Liver (tissue), 9 donors: ENCODE results near the gene CMTM5. TPM values are rescaled to one million over a fixed set of nuclear protein-coding genes. Genes with fewer than 3 reads are reported as not detected.

Source experiments
- DNase-seq: peaks from one replicate; pipeline ENCODE4 v3.0.0-alpha.2; 2017; ENCODE audit warnings: low spot score
- H3K27ac ChIP-seq, 2 donors: one replicate each; pipeline ENCODE4 v1.7.0; 2013; ENCODE audit warnings: inconsistent platforms in 2 of 2, low read length in 2 of 2, control low read depth in 1 of 2, low read depth in 1 of 2, mild to moderate bottlenecking in 1 of 2
- H3K27me3 ChIP-seq, 4 donors: one replicate each; pipeline versions ENCODE4 v1.6.1 to v1.7.0; 2013; ENCODE audit warnings: low read length in 3 of 4, inconsistent platforms in 1 of 4, mild to moderate bottlenecking in 1 of 4, moderate library complexity in 1 of 4; ENCODE audit not compliant: control insufficient read depth in 4 of 4, insufficient read depth in 4 of 4
- H3K36me3 ChIP-seq, 4 donors: one replicate each; pipeline versions ENCODE4 v1.6.1 to v1.7.0; 2013; ENCODE audit warnings: low read length in 3 of 4, mild to moderate bottlenecking in 3 of 4, low read depth in 1 of 4, moderate library complexity in 1 of 4; ENCODE audit not compliant: control insufficient read depth in 4 of 4, insufficient read depth in 3 of 4
- H3K4me1 ChIP-seq, 4 donors: one replicate each; pipeline versions ENCODE4 v1.6.1 to v1.7.0; 2013; ENCODE audit warnings: low read length in 3 of 4, mild to moderate bottlenecking in 3 of 4, moderate library complexity in 1 of 4; ENCODE audit not compliant: control insufficient read depth in 4 of 4, insufficient read depth in 4 of 4
- H3K4me3 ChIP-seq, 3 donors: one replicate each; pipeline versions ENCODE4 v1.6.1 to v1.7.0; 2013; ENCODE audit warnings: low read length in 3 of 3, control low read depth in 1 of 3, low read depth in 1 of 3, mild to moderate bottlenecking in 1 of 3
- H3K9ac ChIP-seq, 2 donors: one replicate each; pipeline ENCODE4 v1.7.0; 2013; ENCODE audit warnings: low read length in 2 of 2, mild to moderate bottlenecking in 2 of 2, moderate library complexity in 2 of 2, control low read depth in 1 of 2, low read depth in 1 of 2
- H3K9me3 ChIP-seq, 4 donors: one replicate each; pipeline versions ENCODE4 v1.6.1 to v1.7.0; 2013; ENCODE audit warnings: low read length in 3 of 4; ENCODE audit not compliant: control insufficient read depth in 4 of 4
- EGR1 ChIP-seq, 2 donors: IDR thresholded peaks; 2 replicates each; pipeline ENCODE4 v1.6.1; 2016 to 2018; ENCODE audit warnings: antibody characterized with exemption in 2 of 2, low read depth in 2 of 2
- FOXA1 ChIP-seq: IDR thresholded peaks from 2 replicates; pipeline ENCODE4 v1.6.1; 2016; ENCODE audit warnings: antibody characterized with exemption
- FOXA2 ChIP-seq: IDR thresholded peaks from 2 replicates; pipeline ENCODE4 v1.6.1; 2016; ENCODE audit warnings: antibody characterized with exemption
- GABPA ChIP-seq, 2 donors: IDR thresholded peaks in 1 of 2; conservative IDR thresholded peaks in 1 of 2; 2 replicates each; pipeline ENCODE4 v1.6.1; 2016; ENCODE audit warnings: antibody characterized with exemption in 2 of 2, mild to moderate bottlenecking in 1 of 2, moderate library complexity in 1 of 2
- HNF4A ChIP-seq, 2 donors: conservative IDR thresholded peaks; 2 replicates each; pipeline ENCODE4 v1.6.1; 2016; ENCODE audit warnings: antibody characterized with exemption in 2 of 2, mild to moderate bottlenecking in 2 of 2
- HNF4G ChIP-seq: IDR thresholded peaks from 2 replicates; pipeline ENCODE4 v1.6.1; 2016; ENCODE audit warnings: antibody characterized with exemption
- JUND ChIP-seq, 2 donors: IDR thresholded peaks; 2 replicates each; pipeline ENCODE4 v1.6.1; 2016; ENCODE audit warnings: antibody characterized with exemption in 2 of 2
- NR2F2 ChIP-seq: IDR thresholded peaks from 2 replicates; pipeline ENCODE4 v1.6.1; 2016; ENCODE audit warnings: antibody characterized with exemption
- RAD21 ChIP-seq, 2 donors: IDR thresholded peaks; 2 replicates each; pipeline ENCODE4 v1.6.1; 2016; ENCODE audit warnings: antibody characterized with exemption in 2 of 2, mild to moderate bottlenecking in 2 of 2
- RXRA ChIP-seq, 2 donors: IDR thresholded peaks; 2 replicates each; pipeline ENCODE4 v1.6.1; 2017 to 2018; ENCODE audit warnings: antibody characterized with exemption in 2 of 2, mild to moderate bottlenecking in 1 of 2
- TAF1 ChIP-seq: conservative IDR thresholded peaks from 2 replicates; pipeline ENCODE4 v1.6.1; 2016; ENCODE audit warnings: antibody characterized with exemption, mild to moderate bottlenecking
- YY1 ChIP-seq: IDR thresholded peaks from 2 replicates; pipeline ENCODE4 v1.6.1; 2016; ENCODE audit warnings: antibody characterized with exemption, mild to moderate bottlenecking
- WGBS: extraction: QIAGEN DNeasy Blood & Tissue Kit; methylation state at CpG from one replicate; pipeline ENCODE4 v1.1.7; 2013; 5-methylcytosine and 5-hydroxymethylcytosine counted together
- polyA plus RNA-seq, 2 donors: library from polyadenylated mRNA; stranded (reverse) in 1 of 2; unstranded in 1 of 2; fragments of 200-250 nt in 1 of 2; fragments of >200 nt in 1 of 2; fragmentation: Nextera tagmentation in 1 of 2; extraction: Ambion mirVana in 1 of 2; gene quantifications; one replicate each; pipeline versions ENCODE4 v1.2.1 to v1.2.3, GENCODE V29; 2013 to 2015
- total RNA-seq, 2 donors: library from RNA; depleted of rRNA; stranded (reverse); fragments of >200 nt; gene quantifications; one replicate each; pipeline ENCODE4 v1.2.3, GENCODE V29; 2014
- TF ChIP-seq, protein P1 (sequence below): IDR thresholded peaks from 2 replicates; pipeline ENCODE4 v1.6.1; 2016; ENCODE audit warnings: antibody characterized with exemption
- TF ChIP-seq, protein P2 (sequence below): fragments of 150-350 bp; IDR thresholded peaks from 2 replicates; pipeline ENCODE4 v1.5.1; 2017; ENCODE audit warnings: improper control_type of control experiment, low read depth, low read length; ENCODE audit not compliant: missing input control
- donor health status: healthy.
- donor health status: healthy.
- donor health status: healthy.
- donor health status: healthy.
- donor health status: healthy.

Gene CMTM5
- total and polyA plus RNA-seq, 4 donors: 0.22 to 5.5 TPM; not detected in 2

DNA sequence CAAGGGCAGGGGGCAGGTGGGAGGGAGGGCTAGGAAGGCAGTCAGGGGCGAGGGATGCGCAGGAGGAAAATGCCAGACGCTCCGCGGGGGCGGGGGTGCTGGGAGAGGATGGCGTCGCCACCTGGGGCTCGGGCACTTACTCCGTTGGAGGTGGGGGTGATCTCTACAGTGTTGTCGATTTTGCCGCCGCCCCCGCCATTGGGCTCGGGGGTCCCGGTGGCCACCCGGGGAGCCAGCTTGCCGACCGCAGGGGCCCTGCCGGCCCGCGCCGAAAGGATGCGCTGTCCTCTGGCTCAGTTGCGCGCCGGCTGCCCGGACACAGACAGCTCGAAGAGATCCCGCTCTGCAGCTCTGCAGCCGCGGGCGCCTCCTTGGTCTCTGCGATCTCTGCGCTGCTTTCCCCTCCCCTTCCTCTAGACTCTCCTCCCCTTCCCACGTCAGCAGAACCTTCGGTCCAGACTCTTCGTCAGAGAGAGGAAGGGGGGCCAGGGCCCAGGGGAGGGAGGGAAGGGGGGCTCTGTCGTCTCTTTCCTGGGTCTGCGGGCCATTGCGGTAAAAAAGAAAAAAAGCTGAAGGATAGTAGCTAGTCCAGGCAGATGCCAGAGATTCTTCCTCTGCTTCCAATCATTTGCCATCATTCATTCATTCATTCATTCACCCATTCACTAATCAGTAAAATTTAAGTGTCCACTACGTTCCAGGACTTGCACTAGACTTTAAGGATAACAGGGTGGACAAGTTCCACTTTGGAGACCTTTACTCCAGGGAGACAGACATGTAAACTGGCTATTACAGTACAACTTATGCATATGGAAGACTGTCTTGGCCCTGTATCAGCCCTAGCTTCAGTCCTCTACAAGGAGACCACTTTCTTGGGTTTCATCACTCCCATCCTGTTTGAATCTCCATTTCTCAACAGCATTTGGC is 24.1 kb upstream of the CMTM5 start, which contains the start of gene SLC22A17:
SLC22A17 (minus strand) TSS at position 382 of the 927 bp plus-strand sequence.
- no peaks in the 10 kb centered on the region for H3K9me3 ChIP-seq
- H3K27ac ChIP-seq: no peak within 1 kb of the TSS
- H3K27me3 ChIP-seq: peaks cover 0 to 11% (median 2%) of the 10 kb centered on the region in 4 donors
- no peaks in the 10 kb centered on the region for H3K36me3 ChIP-seq
- H3K9ac ChIP-seq: no peak within 1 kb of the TSS
- TF ChIP-seq YY1: no peak
- peak in 1 of 2 donors; percentile 6 for TF ChIP-seq RAD21 (IDR thresholded peaks at IDR 0.05)
- TF ChIP-seq GABPA (IDR thresholded peaks at IDR 0.05 in 1 of 2, conservative IDR thresholded peaks at IDR 0.05 in 1 of 2): no peak
- no peak for TF ChIP-seq RXRA (IDR thresholded peaks at IDR 0.05)
- TF ChIP-seq FOXA2: no peak
- TF ChIP-seq HNF4A (conservative IDR thresholded peaks at IDR 0.05): no peak
- TF ChIP-seq JUND (IDR thresholded peaks at IDR 0.05): no peak
- 4% methylated on average over 42 of the region's 42 CpGs for WGBS
- H3K4me1 ChIP-seq: peaks cover 4 to 11% (median 8%) of the 10 kb centered on the region in 4 donors
- peak; percentile 55 for DNase-seq
- peak within 1 kb of the TSS in 2 of 3 donors; percentile 31 to 55 for H3K4me3 ChIP-seq

DNA sequence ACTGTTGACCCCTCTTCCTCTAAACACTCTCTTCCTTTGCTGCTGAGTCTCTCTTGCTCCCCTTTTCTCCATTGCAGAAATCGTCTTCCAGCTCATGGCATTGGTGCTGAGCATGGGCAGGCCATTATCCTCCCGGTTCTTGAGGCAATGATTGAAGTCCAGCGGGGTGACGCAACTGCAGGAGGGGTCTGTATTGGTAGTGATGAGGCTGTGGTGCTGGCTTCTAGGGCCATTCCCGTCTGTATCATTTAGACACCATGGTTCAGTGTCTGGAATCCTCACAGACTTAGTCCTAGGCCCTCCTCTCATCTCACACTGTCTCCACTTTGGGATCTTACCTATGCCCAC is 23.4 kb upstream of the CMTM5 start:
- Histone ChIP-seq H3K27ac (no peak overlapping the region), H3K27me3 (peaks cover 0 to 11% (median 2%) of the 10 kb centered on the region in 4 donors), H3K36me3 (no peaks in the 10 kb centered on the region), H3K9me3 (no peaks in the 10 kb centered on the region), H3K4me1 (peaks cover 4 to 11% (median 8%) of the 10 kb centered on the region in 4 donors), H3K4me3 (no peak overlapping the region), H3K9ac (no peak overlapping the region)
- no peak for DNase-seq
- no peak for TF ChIP-seq FOXA1
- WGBS: 75% methylated on average over 5 of the region's 5 CpGs

DNA sequence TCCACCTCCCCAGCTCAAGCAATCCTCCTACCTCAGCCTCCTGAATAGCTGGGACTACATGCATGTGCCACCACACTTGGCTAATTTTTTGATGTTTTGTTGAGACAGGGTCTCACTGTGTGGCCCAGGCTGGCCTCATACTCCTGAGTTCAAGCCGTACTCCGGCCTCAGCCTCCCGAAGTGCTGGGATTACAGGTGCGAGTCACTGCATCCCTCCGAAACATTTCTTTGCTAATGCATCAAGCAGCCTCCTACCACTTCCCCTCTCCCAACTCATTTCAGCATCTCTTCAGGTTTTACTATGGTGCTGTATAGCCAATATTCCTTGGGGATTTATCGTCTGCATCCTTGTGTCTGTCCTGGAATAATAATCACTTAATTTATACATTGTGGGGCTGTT is 21.9 kb upstream of the CMTM5 start:
- H3K4me3 ChIP-seq: no peak overlapping the region
- TF ChIP-seq TAF1 (no peak), FOXA2 (no peak), YY1 (no peak), RXRA (IDR thresholded peaks at IDR 0.05) (no peak), EGR1 (IDR thresholded peaks at IDR 0.05; ENCODE audit: low read depth in 2 of 2) (no peak), NR2F2 (no peak), JUND (IDR thresholded peaks at IDR 0.05) (no peak), GABPA (IDR thresholded peaks at IDR 0.05 in 1 of 2, conservative IDR thresholded peaks at IDR 0.05 in 1 of 2) (no peak), HNF4G (no peak), FOXA1 (no peak)
- TF ChIP-seq, protein P1, sequence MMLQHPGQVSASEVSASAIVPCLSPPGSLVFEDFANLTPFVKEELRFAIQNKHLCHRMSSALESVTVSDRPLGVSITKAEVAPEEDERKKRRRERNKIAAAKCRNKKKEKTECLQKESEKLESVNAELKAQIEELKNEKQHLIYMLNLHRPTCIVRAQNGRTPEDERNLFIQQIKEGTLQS: no peak
- TF ChIP-seq, protein P2, sequence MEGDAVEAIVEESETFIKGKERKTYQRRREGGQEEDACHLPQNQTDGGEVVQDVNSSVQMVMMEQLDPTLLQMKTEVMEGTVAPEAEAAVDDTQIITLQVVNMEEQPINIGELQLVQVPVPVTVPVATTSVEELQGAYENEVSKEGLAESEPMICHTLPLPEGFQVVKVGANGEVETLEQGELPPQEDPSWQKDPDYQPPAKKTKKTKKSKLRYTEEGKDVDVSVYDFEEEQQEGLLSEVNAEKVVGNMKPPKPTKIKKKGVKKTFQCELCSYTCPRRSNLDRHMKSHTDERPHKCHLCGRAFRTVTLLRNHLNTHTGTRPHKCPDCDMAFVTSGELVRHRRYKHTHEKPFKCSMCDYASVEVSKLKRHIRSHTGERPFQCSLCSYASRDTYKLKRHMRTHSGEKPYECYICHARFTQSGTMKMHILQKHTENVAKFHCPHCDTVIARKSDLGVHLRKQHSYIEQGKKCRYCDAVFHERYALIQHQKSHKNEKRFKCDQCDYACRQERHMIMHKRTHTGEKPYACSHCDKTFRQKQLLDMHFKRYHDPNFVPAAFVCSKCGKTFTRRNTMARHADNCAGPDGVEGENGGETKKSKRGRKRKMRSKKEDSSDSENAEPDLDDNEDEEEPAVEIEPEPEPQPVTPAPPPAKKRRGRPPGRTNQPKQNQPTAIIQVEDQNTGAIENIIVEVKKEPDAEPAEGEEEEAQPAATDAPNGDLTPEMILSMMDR: no peak
- no peak overlapping the region for H3K9ac ChIP-seq
- DNase-seq: no peak
- whole genome bisulfite sequencing: 81% methylated on average over 6 of the region's 6 CpGs
- H3K27ac ChIP-seq: no peak overlapping the region
- no peaks in the 10 kb centered on the region for H3K36me3 ChIP-seq
- H3K4me1 ChIP-seq: peaks cover 4 to 11% (median 8%) of the 10 kb centered on the region in 4 donors
- peaks cover 0 to 11% (median 2%) of the 10 kb centered on the region in 4 donors for H3K27me3 ChIP-seq
- H3K9me3 ChIP-seq: no peaks in the 10 kb centered on the region
